IPS-18a (cell line): ENCODE results near the gene SLC30A5.
"Not testable (repeated sequence)": the region's sequence is repeated elsewhere in the genome, so short reads cannot be mapped to it uniquely, and the experiment has no call there.

ENCODE experiments used
- H3K27ac ChIP-seq: one replicate; pipeline ENCODE4 v1.5.1; 2013; ENCODE audit warnings: low read length
- H3K27me3 ChIP-seq: one replicate; pipeline ENCODE4 v1.6.1; 2013; ENCODE audit warnings: mild to moderate bottlenecking, low read length; ENCODE audit not compliant: control insufficient read depth, insufficient read depth
- H3K36me3 ChIP-seq: one replicate; pipeline ENCODE4 v1.6.1; 2013; ENCODE audit warnings: low read depth, low read length; ENCODE audit not compliant: control insufficient read depth
- H3K4me1 ChIP-seq: one replicate; pipeline ENCODE4 v1.6.1; 2013; ENCODE audit warnings: low read depth, low read length; ENCODE audit not compliant: control insufficient read depth
- H3K4me3 ChIP-seq: one replicate; pipeline ENCODE4 v1.5.1; 2013; ENCODE audit warnings: low read length
- H3K9ac ChIP-seq: one replicate; pipeline ENCODE4 v1.6.1; 2013; ENCODE audit warnings: mild to moderate bottlenecking, low read length, moderate library complexity
- H3K9me3 ChIP-seq: one replicate; pipeline ENCODE4 v1.6.1; 2013; ENCODE audit warnings: low read depth, low read length; ENCODE audit not compliant: control insufficient read depth

The SLC30A5 gene

GRCh38 chr5:69140827-69141226, 47.0 kb downstream of the SLC30A5 start:
- no peak overlapping the region for H3K4me3 ChIP-seq
- no peaks in the 10 kb centered on the region for H3K36me3 ChIP-seq
- H3K4me1 ChIP-seq: peaks cover 4% of the 10 kb centered on the region
- no peaks in the 10 kb centered on the region for H3K27me3 ChIP-seq
- no peaks in the 10 kb centered on the region for H3K9me3 ChIP-seq
- H3K9ac ChIP-seq: no peak overlapping the region
- H3K27ac ChIP-seq: no peak overlapping the region

GRCh38 chr5:69148576-69148975, 54.8 kb downstream of the SLC30A5 start:
- not testable (repeated sequence) for H3K27me3 ChIP-seq

GRCh38 chr5:69148981-69149675, 55.3 kb downstream of the SLC30A5 start:
- Histone ChIP-seq H3K4me3 (no peak overlapping the region), H3K9me3 (no peaks in the 10 kb centered on the region), H3K27me3 (no peaks in the 10 kb centered on the region), H3K36me3 (no peaks in the 10 kb centered on the region), H3K4me1 (no peaks in the 10 kb centered on the region), H3K27ac (no peak overlapping the region), H3K9ac (no peak overlapping the region)

More at GRCh38 chr5:69148576-69148975, 54.8 kb downstream of the SLC30A5 start:
- H3K9ac ChIP-seq, H3K4me1 ChIP-seq, H3K27ac ChIP-seq, H3K36me3 ChIP-seq, H3K4me3 ChIP-seq, H3K9me3 ChIP-seq: not testable (repeated sequence)

- H3K27me3 ChIP-seq: no peaks in the 10 kb centered on the region
- no peak overlapping the region for H3K9ac ChIP-seq
- H3K9me3 ChIP-seq: no peaks in the 10 kb centered on the region
- no peak overlapping the region for H3K27ac ChIP-seq
- H3K36me3 ChIP-seq: no peaks in the 10 kb centered on the region
- no peaks in the 10 kb centered on the region for H3K4me1 ChIP-seq
- H3K4me3 ChIP-seq: no peak overlapping the region
Observed at GRCh38 chr5:69149676-69150010, 55.8 kb downstream of the SLC30A5 start.

- Histone ChIP-seq H3K27me3 (no peaks in the 10 kb centered on the region), H3K27ac (no peak overlapping the region), H3K4me3 (no peak overlapping the region), H3K9me3 (no peaks in the 10 kb centered on the region), H3K36me3 (no peaks in the 10 kb centered on the region), H3K4me1 (no peaks in the 10 kb centered on the region), H3K9ac (no peak overlapping the region)
Observed at GRCh38 chr5:69152731-69153130, 58.9 kb downstream of the SLC30A5 start.

GRCh38 chr5:69156456-69156855, 62.6 kb downstream of the SLC30A5 start:
- no peak overlapping the region for H3K27ac ChIP-seq
- H3K36me3 ChIP-seq: no peaks in the 10 kb centered on the region
- H3K9me3 ChIP-seq: no peaks in the 10 kb centered on the region
- H3K9ac ChIP-seq: no peak overlapping the region
- H3K4me3 ChIP-seq: no peak overlapping the region
- H3K4me1 ChIP-seq: no peaks in the 10 kb centered on the region
- no peaks in the 10 kb centered on the region for H3K27me3 ChIP-seq

- Histone ChIP-seq H3K9me3 (no peaks in the 10 kb centered on the region), H3K36me3 (no peaks in the 10 kb centered on the region), H3K4me1 (no peaks in the 10 kb centered on the region), H3K4me3 (no peak overlapping the region), H3K9ac (no peak overlapping the region), H3K27ac (no peak overlapping the region), H3K27me3 (no peaks in the 10 kb centered on the region)
Observed at GRCh38 chr5:69158039-69158438, 64.2 kb downstream of the SLC30A5 start.

- Histone ChIP-seq H3K4me1 (no peaks in the 10 kb centered on the region), H3K36me3 (no peaks in the 10 kb centered on the region), H3K9ac (no peak overlapping the region), H3K27ac (no peak overlapping the region), H3K9me3 (no peaks in the 10 kb centered on the region), H3K4me3 (no peak overlapping the region), H3K27me3 (no peaks in the 10 kb centered on the region)
Observed at GRCh38 chr5:69160651-69161050, 66.8 kb downstream of the SLC30A5 start.

- H3K9me3 ChIP-seq: no peaks in the 10 kb centered on the region
- H3K4me3 ChIP-seq: peak within 1 kb of the TSS; percentile 82
- peak within 1 kb of the TSS; percentile 91 for H3K9ac ChIP-seq
- H3K27ac ChIP-seq: peak within 1 kb of the TSS; percentile 85
- peaks cover 14% of the 10 kb centered on the region for H3K4me1 ChIP-seq
- H3K27me3 ChIP-seq: no peaks in the 10 kb centered on the region
- H3K36me3 ChIP-seq: peaks cover 37% of the 10 kb centered on the region
Observed at GRCh38 chr5:69166686-69167492, 73.1 kb downstream of the SLC30A5 start, which contains the start of gene CCNB1. Gene CCNB1 (plus strand): TSS chr5:69167150. CDS start chr5:69167263, 113 bp downstream.

GRCh38 chr5:69167493-69167855, 73.7 kb downstream of the SLC30A5 start:
- no peaks in the 10 kb centered on the region for H3K9me3 ChIP-seq
- H3K4me1 ChIP-seq: peaks cover 14% of the 10 kb centered on the region
- peak overlapping the region; percentile 82 for H3K4me3 ChIP-seq
- peaks cover 42% of the 10 kb centered on the region for H3K36me3 ChIP-seq
- H3K27me3 ChIP-seq: no peaks in the 10 kb centered on the region
- peak overlapping the region; percentile 91 for H3K9ac ChIP-seq
- H3K27ac ChIP-seq: peak overlapping the region; percentile 85

- H3K27ac ChIP-seq: peak overlapping the region; percentile 85
- no peaks in the 10 kb centered on the region for H3K27me3 ChIP-seq
- H3K9me3 ChIP-seq: no peaks in the 10 kb centered on the region
- H3K4me3 ChIP-seq: peak overlapping the region; percentile 82
- H3K9ac ChIP-seq: peak overlapping the region; percentile 91
- H3K36me3 ChIP-seq: peaks cover 46% of the 10 kb centered on the region
- peaks cover 14% of the 10 kb centered on the region for H3K4me1 ChIP-seq
Observed at GRCh38 chr5:69167929-69168328, 74.1 kb downstream of the SLC30A5 start.

GRCh38 chr5:69170495-69170894, 76.7 kb downstream of the SLC30A5 start:
- Histone ChIP-seq H3K27me3 (no peaks in the 10 kb centered on the region), H3K4me1 (peaks cover 14% of the 10 kb centered on the region), H3K36me3 (peaks cover 72% of the 10 kb centered on the region), H3K27ac (no peak overlapping the region), H3K9ac (no peak overlapping the region), H3K9me3 (no peaks in the 10 kb centered on the region), H3K4me3 (no peak overlapping the region)
